ENCODE data around the gene RITA1. TPM values are rescaled to one million over a fixed set of nuclear protein-coding genes. Genes with fewer than 3 reads are reported as not detected.

RITA1 gene
- total and polyA plus RNA-seq, 2 donors from 2014 or later, result 14.6 to 31.6 TPM

- TF ChIP-seq CTCF (IDR thresholded peaks at IDR 0.05; ENCODE audit: borderline replicate concordance, extremely low read depth, insufficient read depth), result no peak
- Histone ChIP-seq H3K9ac (ENCODE audit: low read length in 3 of 3) (no peak overlapping the region), H3K9me3 (ENCODE audit: control insufficient read depth in 2 of 3, insufficient read depth in 1 of 3, low read length in 3 of 3) (no peaks in the 10 kb centered on the region), H3K4me1 (ENCODE audit: control insufficient read depth in 2 of 3, insufficient read depth in 2 of 3, low read depth in 1 of 3, low read length in 3 of 3) (no peaks in the 10 kb centered on the region), H3K27me3 (ENCODE audit: control insufficient read depth, insufficient read depth, low read length) (no peaks in the 10 kb centered on the region), H3K4me3 (ENCODE audit: low read length in 3 of 3) (no peak overlapping the region), H3K36me3 (ENCODE audit: control insufficient read depth in 2 of 3, insufficient read depth in 3 of 3, low read length in 3 of 3) (peaks cover 7 to 39% (median 30%) of the 10 kb centered on the region in 3 donors), H3K27ac (ENCODE audit: low read depth in 2 of 2, low read length in 2 of 2) (no peak overlapping the region)
- intact Hi-C loops (cut with DNase I), result no loop called here
- FAIRE-seq, result no peak
- DNase-seq, result no peak
Measured at GRCh38 chr12:113180333-113180732, 5.2 kb upstream of the RITA1 start.

GRCh38 chr12:113181975-113182374, 3.5 kb upstream of the RITA1 start:
- no peak for DNase-seq
- Histone ChIP-seq H3K27ac (ENCODE audit: low read depth in 2 of 2, low read length in 2 of 2) (no peak overlapping the region), H3K4me1 (ENCODE audit: control insufficient read depth in 2 of 3, insufficient read depth in 2 of 3, low read depth in 1 of 3, low read length in 3 of 3) (peaks cover 0 to 11% (median 0%) of the 10 kb centered on the region in 3 donors), H3K36me3 (ENCODE audit: control insufficient read depth in 2 of 3, insufficient read depth in 3 of 3, low read length in 3 of 3) (peaks cover 6 to 34% (median 26%) of the 10 kb centered on the region in 3 donors), H3K9ac (ENCODE audit: low read length in 3 of 3) (no peak overlapping the region), H3K4me3 (ENCODE audit: low read length in 3 of 3) (no peak overlapping the region), H3K27me3 (ENCODE audit: control insufficient read depth, insufficient read depth, low read length) (no peaks in the 10 kb centered on the region), H3K9me3 (ENCODE audit: control insufficient read depth in 2 of 3, insufficient read depth in 1 of 3, low read length in 3 of 3) (no peaks in the 10 kb centered on the region)
- intact Hi-C loops (cut with DNase I), result no loop called here
- FAIRE-seq, result no peak
- no peak for TF ChIP-seq CTCF (IDR thresholded peaks at IDR 0.05; ENCODE audit: borderline replicate concordance, extremely low read depth, insufficient read depth)

GRCh38 chr12:113183030-113183589, 2.4 kb upstream of the RITA1 start:
- Histone ChIP-seq H3K36me3 (ENCODE audit: control insufficient read depth in 2 of 3, insufficient read depth in 3 of 3, low read length in 3 of 3) (peaks cover 0 to 23% (median 17%) of the 10 kb centered on the region in 3 donors), H3K4me3 (ENCODE audit: low read length in 3 of 3) (no peak overlapping the region), H3K9ac (ENCODE audit: low read length in 3 of 3) (no peak overlapping the region), H3K4me1 (ENCODE audit: control insufficient read depth in 2 of 3, insufficient read depth in 2 of 3, low read depth in 1 of 3, low read length in 3 of 3) (peaks cover 0 to 11% (median 0%) of the 10 kb centered on the region in 3 donors), H3K9me3 (ENCODE audit: control insufficient read depth in 2 of 3, insufficient read depth in 1 of 3, low read length in 3 of 3) (no peaks in the 10 kb centered on the region), H3K27ac (ENCODE audit: low read depth in 2 of 2, low read length in 2 of 2) (no peak overlapping the region), H3K27me3 (ENCODE audit: control insufficient read depth, insufficient read depth, low read length) (no peaks in the 10 kb centered on the region)
- DNase-seq (no peak), FAIRE-seq (no peak)
- TF ChIP-seq CTCF (IDR thresholded peaks at IDR 0.05; ENCODE audit: borderline replicate concordance, extremely low read depth, insufficient read depth), result no peak
- intact Hi-C loops (cut with DNase I), result no loop called here

All from kidney (tissue), 14 donors.